RWPE1 (cell line): ENCODE results near the gene SDK2.

Experiments used
- CTCF ChIA-PET: fragments of 350-600 bp; sonication (Branson Sonifier 250); formaldehyde crosslinking; extraction: SDS; loops from one replicate; lab custom pipeline; 2021; lab: Yijun Ruan, JAX
- POLR2A ChIA-PET: fragments of 400-600 bp; formaldehyde crosslinking; extraction: SDS; loops from one replicate; lab custom pipeline; 2020; ENCODE audit warnings: antibody characterized with exemption; ENCODE audit not compliant: low non-redundant PET; lab: Yijun Ruan, JAX
- DNase-seq: peaks from one replicate; pipeline ENCODE4 v3.0.0; 2012; ENCODE audit warnings: low spot score
- H3K27ac ChIP-seq: fragments of 450-650 bp; 2 replicates; pipeline ENCODE4 v1.5.1; 2017
- TF ChIP-seq, protein P1 (sequence below): fragments of 450-650 bp; conservative IDR thresholded peaks from 2 replicates; pipeline ENCODE4 v1.5.1; 2017; ENCODE audit warnings: low read depth, mild to moderate bottlenecking

The SDK2 gene

DNA sequence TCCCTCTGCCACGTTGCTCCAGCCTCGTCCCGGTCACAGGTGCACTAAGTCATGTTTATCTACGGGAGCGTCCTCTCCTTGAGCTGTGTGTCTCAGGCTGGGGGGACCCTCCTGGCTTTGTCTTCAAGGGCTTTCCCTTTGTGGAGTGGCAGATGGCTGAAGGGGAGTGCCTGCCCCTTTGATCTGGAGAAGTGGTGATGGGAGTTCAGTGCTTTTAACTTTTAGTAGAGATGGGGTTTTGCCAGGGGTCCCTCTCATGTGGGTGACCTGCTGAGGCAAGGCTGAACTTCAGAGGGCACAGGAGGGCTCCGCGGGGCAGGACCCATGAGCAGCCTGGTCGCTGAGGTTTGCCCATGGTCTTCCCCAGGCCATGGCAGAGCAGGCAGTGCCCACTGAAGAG lies 259.3 kb downstream of the SDK2 start:
- TF ChIP-seq, protein P1, sequence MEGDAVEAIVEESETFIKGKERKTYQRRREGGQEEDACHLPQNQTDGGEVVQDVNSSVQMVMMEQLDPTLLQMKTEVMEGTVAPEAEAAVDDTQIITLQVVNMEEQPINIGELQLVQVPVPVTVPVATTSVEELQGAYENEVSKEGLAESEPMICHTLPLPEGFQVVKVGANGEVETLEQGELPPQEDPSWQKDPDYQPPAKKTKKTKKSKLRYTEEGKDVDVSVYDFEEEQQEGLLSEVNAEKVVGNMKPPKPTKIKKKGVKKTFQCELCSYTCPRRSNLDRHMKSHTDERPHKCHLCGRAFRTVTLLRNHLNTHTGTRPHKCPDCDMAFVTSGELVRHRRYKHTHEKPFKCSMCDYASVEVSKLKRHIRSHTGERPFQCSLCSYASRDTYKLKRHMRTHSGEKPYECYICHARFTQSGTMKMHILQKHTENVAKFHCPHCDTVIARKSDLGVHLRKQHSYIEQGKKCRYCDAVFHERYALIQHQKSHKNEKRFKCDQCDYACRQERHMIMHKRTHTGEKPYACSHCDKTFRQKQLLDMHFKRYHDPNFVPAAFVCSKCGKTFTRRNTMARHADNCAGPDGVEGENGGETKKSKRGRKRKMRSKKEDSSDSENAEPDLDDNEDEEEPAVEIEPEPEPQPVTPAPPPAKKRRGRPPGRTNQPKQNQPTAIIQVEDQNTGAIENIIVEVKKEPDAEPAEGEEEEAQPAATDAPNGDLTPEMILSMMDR: no peak
- CTCF ChIA-PET: no interaction called here
- DNase-seq: no peak
- H3K27ac ChIP-seq: no peak overlapping the region
- POLR2A ChIA-PET: no interaction called here

DNA sequence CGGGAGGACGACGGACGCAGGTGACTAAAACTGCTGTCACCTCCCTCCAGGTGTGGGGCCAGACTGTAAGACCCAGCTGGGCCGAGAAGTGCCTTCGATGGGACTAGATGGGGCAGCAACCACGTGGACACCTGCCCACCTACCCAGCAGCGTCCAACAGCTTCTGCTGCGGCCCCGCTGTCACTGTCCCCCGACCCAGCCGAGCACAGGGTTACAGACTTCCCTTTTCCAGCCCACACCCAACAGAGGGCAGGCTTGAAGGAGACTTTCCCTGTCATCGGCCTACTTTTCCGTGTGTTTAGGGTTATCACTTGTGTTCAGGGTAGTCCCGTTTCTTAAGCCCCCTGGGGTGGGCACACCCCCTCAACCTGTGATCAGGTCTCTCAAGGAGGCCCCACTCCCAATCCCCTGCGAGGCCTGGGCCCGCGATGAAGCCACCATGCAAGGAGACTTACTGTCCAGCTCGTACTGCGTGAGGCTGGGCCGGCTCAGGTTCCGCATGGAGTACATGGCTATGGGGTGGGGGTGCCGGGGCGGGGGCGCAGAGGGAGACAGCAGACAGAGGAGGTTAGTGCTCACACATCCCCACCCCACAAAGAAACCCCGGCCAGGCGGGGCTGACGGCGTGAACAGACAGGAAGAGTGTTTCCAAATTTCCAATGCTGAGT lies 263.7 kb downstream of the SDK2 start:
- no peak for DNase-seq
- no peak overlapping the region for H3K27ac ChIP-seq
- POLR2A ChIA-PET: no interaction called here
- CTCF ChIA-PET: interaction anchor here (0.8 kb wide), 2 partner anchors 7 to 600 kb away, joined by 3 to 4 read pairs; no protein-coding TSS in a partner anchor
- TF ChIP-seq, protein P1: no peak

DNA sequence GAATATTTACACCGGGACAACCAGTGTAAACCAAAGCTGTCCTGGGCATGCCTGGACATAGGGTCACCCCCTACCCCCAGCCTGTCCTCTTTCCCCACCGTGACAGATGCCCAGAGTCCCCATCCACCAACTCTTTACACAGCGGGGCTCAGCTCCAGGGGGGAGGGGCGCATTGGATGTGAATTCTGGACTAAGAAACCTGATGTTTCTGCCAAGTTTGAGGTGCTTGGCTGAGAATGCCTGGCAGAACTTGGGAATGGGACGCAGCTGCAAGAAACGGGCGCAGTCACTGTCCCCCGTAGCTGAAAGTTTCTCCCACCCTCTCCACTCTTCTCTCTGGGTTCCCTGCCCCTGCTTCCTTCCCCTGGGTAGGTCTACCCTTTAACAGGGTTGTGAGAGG lies 264.4 kb downstream of the SDK2 start:
- ChIA-PET CTCF (no interaction called here), POLR2A (no interaction called here)
- no peak overlapping the region for H3K27ac ChIP-seq
- TF ChIP-seq, protein P1: no peak
- DNase-seq: no peak

DNA sequence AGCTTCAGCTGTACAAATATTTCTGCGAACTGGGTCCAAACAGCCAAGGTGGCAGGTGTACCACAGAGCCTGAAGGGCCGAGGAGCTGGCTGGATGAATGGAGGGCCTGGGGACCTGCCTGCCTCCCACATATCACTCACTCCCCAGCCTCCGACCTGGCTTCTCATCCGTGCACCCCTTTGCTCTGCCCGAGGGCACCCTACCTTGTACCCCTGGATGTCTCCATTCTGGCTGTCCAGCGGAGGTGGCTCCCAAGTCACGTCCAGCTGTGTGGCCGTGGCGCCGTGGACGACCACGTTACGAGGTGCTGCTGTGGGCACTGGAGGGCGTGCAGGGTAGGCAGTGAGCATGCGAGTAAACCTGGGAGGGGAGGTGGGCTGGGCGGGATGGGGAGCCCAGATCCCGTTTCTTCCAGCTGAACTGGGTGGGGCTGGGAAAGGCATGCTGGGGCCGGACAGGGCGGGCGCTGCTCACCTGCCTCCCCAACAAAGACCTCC lies 265.2 kb downstream of the SDK2 start:
- TF ChIP-seq, protein P1: no peak
- H3K27ac ChIP-seq: no peak overlapping the region
- POLR2A ChIA-PET: no interaction called here
- no peak for DNase-seq
- CTCF ChIA-PET: interaction anchor here (0.7 kb wide), 1 partner anchor 230 kb away, joined by 3 read pairs; no protein-coding TSS in a partner anchor

DNA sequence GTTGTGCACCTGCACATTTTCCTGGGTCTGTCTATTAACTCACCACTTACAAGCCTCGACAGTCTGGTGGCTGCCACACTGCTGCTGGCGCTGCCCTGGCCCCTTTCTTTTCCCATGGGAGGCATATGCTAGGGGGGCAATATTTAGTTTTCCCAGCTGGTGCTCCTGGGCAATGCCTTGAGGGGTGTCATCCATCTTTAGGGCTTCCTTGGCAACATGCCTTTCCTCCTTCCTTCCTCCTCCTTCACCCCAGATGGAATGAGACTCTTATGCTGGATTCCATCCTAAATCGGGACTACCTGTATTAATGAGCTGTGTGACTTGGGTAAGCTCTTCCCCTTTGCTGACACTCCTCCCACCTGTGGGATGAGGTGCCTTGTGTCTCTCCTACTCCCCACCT lies 267.6 kb downstream of the SDK2 start:
- TF ChIP-seq, protein P1: no peak
- no peak overlapping the region for H3K27ac ChIP-seq
- DNase-seq: no peak
- POLR2A ChIA-PET: no interaction called here
- CTCF ChIA-PET: interaction anchor here (0.5 kb wide), 1 partner anchor 1660 kb away, joined by 3 read pairs; no protein-coding TSS in a partner anchor

DNA sequence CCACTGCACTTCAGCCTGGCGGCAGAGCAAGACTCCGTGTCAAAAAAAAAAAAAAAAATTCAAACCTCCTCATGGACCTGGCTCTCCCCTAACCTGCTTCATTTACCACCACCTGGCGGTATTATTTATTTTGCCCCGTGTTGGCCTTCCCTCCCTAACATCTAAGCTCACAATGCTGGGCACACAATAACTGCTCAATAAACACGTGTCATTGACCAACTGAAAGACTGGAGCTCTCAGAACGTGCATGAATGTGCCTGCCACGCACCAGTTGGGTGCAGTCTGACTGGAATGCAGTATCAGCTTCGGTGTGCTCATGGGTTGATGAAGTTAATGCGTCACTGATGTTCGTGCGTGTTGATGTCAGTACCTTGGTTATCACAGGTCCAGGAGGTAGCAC lies 268.1 kb downstream of the SDK2 start:
- TF ChIP-seq, protein P1: no peak
- no peak for DNase-seq
- no peak overlapping the region for H3K27ac ChIP-seq
- ChIA-PET CTCF (interaction anchor here (0.5 kb wide), 1 partner anchor 1659 kb away, joined by 3 read pairs; no protein-coding TSS in a partner anchor), POLR2A (no interaction called here)
